CD4-positive, CD25-positive, alpha-beta regulatory T cell (primary cell): Measurements from ENCODE around the gene TAS2R46. TPM values are rescaled to one million over a fixed set of nuclear protein-coding genes. Genes with fewer than 3 reads are reported as not detected.
"Not testable (repeated sequence)": the region's sequence is repeated elsewhere in the genome, so short reads cannot be mapped to it uniquely, and the experiment has no call there.

Experiments
- ATAC-seq, 2 donors: fragments of 150-1000 bp; cut with Tn5 transposase; one replicate each; pipeline ENCODE4 v1.10.0; 2021; ENCODE audit warnings: low read depth in 2 of 2, moderate number of reproducible peaks in 2 of 2, moderate library complexity in 1 of 2
- DNase-seq, 3 donors: peaks; one replicate each; pipeline versions ENCODE4 v3.0.0 to v3.0.0-alpha.2; 2012 to 2022; ENCODE audit warnings: mixed read lengths in 1 of 3
- H3K27ac ChIP-seq: one replicate; pipeline ENCODE4 v1.7.0; 2013; ENCODE audit warnings: mild to moderate bottlenecking, low read length; ENCODE audit not compliant: insufficient read depth, poor library complexity, severe bottlenecking
- H3K27me3 ChIP-seq: one replicate; pipeline ENCODE4 v1.7.0; 2013; ENCODE audit warnings: low read length; ENCODE audit not compliant: control insufficient read depth, insufficient read depth
- H3K36me3 ChIP-seq: one replicate; pipeline ENCODE4 v1.7.0; 2013; ENCODE audit warnings: mild to moderate bottlenecking, low read length, moderate library complexity; ENCODE audit not compliant: control insufficient read depth, insufficient read depth
- H3K4me1 ChIP-seq: 2 replicates; pipeline ENCODE4 v1.7.0; 2013; ENCODE audit warnings: mild to moderate bottlenecking, low read length; ENCODE audit not compliant: insufficient read depth, control insufficient read depth, poor library complexity, severe bottlenecking
- H3K4me3 ChIP-seq: one replicate; pipeline ENCODE4 v1.7.0; 2013; ENCODE audit warnings: low read depth, mild to moderate bottlenecking, low read length, moderate library complexity
- H3K9me3 ChIP-seq, 2 experiments: 1 replicate in 1 of 2; 2 replicates in 1 of 2; pipeline ENCODE4 v1.7.0; 2013; ENCODE audit warnings: low read length in 2 of 2, mild to moderate bottlenecking in 1 of 2, moderate library complexity in 1 of 2; ENCODE audit not compliant: control insufficient read depth in 2 of 2
- H3K27ac Mint-ChIP-seq, 3 donors: one replicate each; pipeline ENCODE4 v1.8.0; 2020 to 2022; ENCODE audit warnings: mild to moderate bottlenecking in 3 of 3, mixed read lengths in 3 of 3, moderate library complexity in 2 of 3
- H3K27me3 Mint-ChIP-seq: one replicate; pipeline ENCODE4 v1.8.0; 2022; ENCODE audit warnings: mild to moderate bottlenecking, mixed read lengths
- H3K36me3 Mint-ChIP-seq: one replicate; pipeline ENCODE4 v1.8.0; 2020; ENCODE audit warnings: mixed read lengths
- H3K4me1 Mint-ChIP-seq, 4 donors: one replicate each; pipeline ENCODE4 v1.8.0; 2020 to 2022; ENCODE audit warnings: mixed read lengths in 4 of 4, mild to moderate bottlenecking in 1 of 4
- H3K4me3 Mint-ChIP-seq, 4 donors: one replicate each; pipeline ENCODE4 v1.8.0; 2020 to 2022; ENCODE audit warnings: mild to moderate bottlenecking in 4 of 4, mixed read lengths in 4 of 4, moderate library complexity in 3 of 4
- H3K9me3 Mint-ChIP-seq, 7 donors: one replicate each; pipeline ENCODE4 v1.8.0; 2020 to 2022; ENCODE audit warnings: mixed read lengths in 7 of 7, mild to moderate bottlenecking in 3 of 7, moderate library complexity in 2 of 7
- polyA plus RNA-seq, 4 donors: library from polyadenylated mRNA; unstranded; fragments of 300-500 nt; fragmentation: Illumina TruSeq; gene quantifications; one replicate each; pipeline ENCODE4 v1.2.3, GENCODE V29; 2021
- total RNA-seq: library from RNA; stranded (reverse); gene quantifications from one replicate; pipeline ENCODE4 v1.2.3, GENCODE V29; 2022

TAS2R46 gene
- total and polyA plus RNA-seq, 5 donors from 2014 or later: 0.26 to 2.8 TPM; not detected in 3

DNA sequence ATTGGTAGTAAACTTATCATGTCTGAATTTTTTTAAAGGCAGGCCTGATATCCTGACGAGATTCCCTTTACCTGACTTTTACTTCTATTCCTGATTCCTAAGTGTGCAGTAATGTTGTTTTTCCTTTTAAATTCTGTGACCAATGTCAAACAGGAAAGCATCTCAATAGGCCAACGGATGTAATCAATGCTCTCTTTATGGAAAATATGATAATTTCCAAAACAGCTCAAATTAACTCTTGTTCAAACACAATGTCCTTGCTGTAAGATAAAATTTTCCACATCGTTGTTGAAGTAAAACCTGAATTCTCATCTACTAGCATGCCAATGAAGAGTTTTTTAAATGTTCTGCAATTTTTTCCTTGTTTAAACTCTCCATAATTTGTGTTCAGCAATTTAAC lies 22.9 kb downstream of the TAS2R46 start:
- peaks cover 0 to 5% (median 3%) of the 10 kb centered on the region in 7 donors for H3K9me3 Mint-ChIP-seq
- H3K27ac ChIP-seq: no peak overlapping the region
- H3K4me3 ChIP-seq: no peak overlapping the region
- no peaks in the 10 kb centered on the region for H3K27me3 ChIP-seq
- H3K27me3 Mint-ChIP-seq: no peaks in the 10 kb centered on the region
- H3K27ac Mint-ChIP-seq: no peak overlapping the region
- H3K4me1 ChIP-seq: no peaks in the 10 kb centered on the region
- H3K36me3 Mint-ChIP-seq: peaks cover 58% of the 10 kb centered on the region
- no peaks in the 10 kb centered on the region for H3K9me3 ChIP-seq
- DNase-seq (no peak), ATAC-seq (no peak)
- peaks cover 15 to 22% (median 18%) of the 10 kb centered on the region in 4 donors for H3K4me1 Mint-ChIP-seq
- no peak overlapping the region for H3K4me3 Mint-ChIP-seq
- H3K36me3 ChIP-seq: peaks cover 3% of the 10 kb centered on the region

DNA sequence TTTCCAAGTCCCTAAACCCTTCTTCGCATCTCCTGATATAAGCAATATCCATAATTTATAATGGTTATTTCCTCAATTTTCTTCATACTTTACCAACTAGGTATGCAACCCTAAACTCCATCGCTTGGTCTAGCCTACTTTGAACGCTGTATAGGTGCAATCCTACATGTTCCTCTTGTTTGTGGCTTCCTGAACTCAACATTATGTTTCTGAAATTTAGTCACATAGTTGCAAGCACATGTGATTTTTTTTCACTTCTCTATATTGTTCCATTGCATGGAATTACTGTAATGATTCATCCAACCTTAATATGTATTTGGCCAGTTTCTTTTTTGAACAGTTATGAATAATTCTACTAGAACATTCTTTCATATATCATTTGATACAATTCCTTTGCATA lies 28.1 kb downstream of the TAS2R46 start:
- H3K4me3 Mint-ChIP-seq, H3K27me3 ChIP-seq: not testable (repeated sequence)

DNA sequence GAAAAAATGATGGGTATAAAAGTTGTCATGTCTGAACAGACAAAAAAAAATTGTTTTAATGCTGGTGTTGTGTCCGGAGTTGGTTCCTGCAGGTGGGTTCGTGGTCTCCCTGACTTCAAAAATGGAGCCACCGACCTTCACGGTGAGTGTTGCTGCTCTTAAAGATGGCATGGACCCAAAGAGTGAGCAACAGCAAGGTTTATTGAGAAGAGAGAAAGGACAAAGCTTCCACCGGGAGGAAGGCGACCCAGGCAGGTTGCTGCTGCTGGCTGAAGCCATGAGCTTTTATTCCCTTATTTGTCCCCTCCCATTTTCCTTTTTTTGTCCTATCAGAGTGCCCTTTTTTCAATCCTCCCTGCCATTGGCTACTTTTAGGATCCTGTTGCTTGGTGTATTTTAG lies 30.8 kb downstream of the TAS2R46 start, which contains the start of gene TAS2R31:
TSS of gene TAS2R31 (minus strand) at position 101 of the 400 bp plus-strand sequence. CDS start at position 29, 72 bp downstream.
- Mint-ChIP-seq H3K9me3 (peaks cover 0 to 1% (median 0%) of the 10 kb centered on the region in 7 donors), H3K27me3 (no peaks in the 10 kb centered on the region), H3K4me1 (peaks cover 0 to 7% (median 5%) of the 10 kb centered on the region in 4 donors), H3K4me3 (no peak within 1 kb of the TSS), H3K27ac (no peak within 1 kb of the TSS), H3K36me3 (peaks cover 52% of the 10 kb centered on the region)
- Histone ChIP-seq H3K27me3 (no peaks in the 10 kb centered on the region), H3K4me1 (no peaks in the 10 kb centered on the region), H3K4me3 (no peak within 1 kb of the TSS), H3K9me3 (no peaks in the 10 kb centered on the region), H3K27ac (no peak within 1 kb of the TSS), H3K36me3 (peaks cover 10% of the 10 kb centered on the region)
- no peak for DNase-seq
- ATAC-seq: no peak

More for the DNA sequence above, 28.1 kb downstream of the TAS2R46 start:
- H3K4me1 Mint-ChIP-seq, H3K27me3 Mint-ChIP-seq, DNase-seq, H3K9me3 Mint-ChIP-seq, H3K9me3 ChIP-seq, ATAC-seq, H3K4me3 ChIP-seq, H3K36me3 ChIP-seq, H3K4me1 ChIP-seq, H3K27ac Mint-ChIP-seq, H3K27ac ChIP-seq: not testable (repeated sequence)
- peaks cover 41% of the 10 kb centered on the region for H3K36me3 Mint-ChIP-seq

GRCh38 chr12:11026118-11026517 lies 36.0 kb downstream of the TAS2R46 start:
- Histone ChIP-seq H3K4me3 (no peak overlapping the region), H3K9me3 (no peaks in the 10 kb centered on the region), H3K4me1 (no peaks in the 10 kb centered on the region), H3K27ac (no peak overlapping the region), H3K27me3 (no peaks in the 10 kb centered on the region), H3K36me3 (peaks cover 10% of the 10 kb centered on the region)
- DNase-seq (no peak), ATAC-seq (no peak)
- peaks cover 4% of the 10 kb centered on the region for H3K27me3 Mint-ChIP-seq
- H3K9me3 Mint-ChIP-seq: peaks cover 0 to 8% (median 2%) of the 10 kb centered on the region in 7 donors
- peaks cover 0 to 16% (median 8%) of the 10 kb centered on the region in 4 donors for H3K4me1 Mint-ChIP-seq
- no peak overlapping the region for H3K4me3 Mint-ChIP-seq
- peaks cover 44% of the 10 kb centered on the region for H3K36me3 Mint-ChIP-seq
- no peak overlapping the region for H3K27ac Mint-ChIP-seq

DNA sequence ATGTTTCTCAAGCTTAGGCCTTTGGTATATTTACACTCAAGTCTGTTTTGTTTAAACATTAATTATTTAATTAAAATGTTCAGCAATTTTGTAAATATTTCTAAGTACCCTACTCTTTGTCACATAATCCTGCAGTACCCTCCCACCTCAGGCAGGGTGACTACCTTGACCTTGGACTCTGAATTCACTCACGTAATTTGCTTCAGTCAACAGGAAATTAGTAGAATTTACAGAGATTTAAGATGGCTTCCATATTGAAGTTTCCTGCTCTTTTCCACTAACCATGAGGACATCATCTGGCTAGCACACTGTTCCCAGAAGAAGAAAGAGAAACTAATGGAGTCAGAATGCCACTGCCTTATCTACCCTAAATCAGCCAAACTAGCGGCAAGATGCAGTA lies 38.7 kb downstream of the TAS2R46 start:
- peaks cover 4 to 17% (median 9%) of the 10 kb centered on the region in 4 donors for H3K4me1 Mint-ChIP-seq
- H3K36me3 ChIP-seq: peaks cover 5% of the 10 kb centered on the region
- H3K9me3 Mint-ChIP-seq: peaks cover 0 to 8% (median 2%) of the 10 kb centered on the region in 7 donors
- ATAC-seq (no peak), DNase-seq (no peak)
- no peak overlapping the region for H3K4me3 ChIP-seq
- no peak overlapping the region for H3K27ac Mint-ChIP-seq
- peaks cover 35% of the 10 kb centered on the region for H3K36me3 Mint-ChIP-seq
- no peaks in the 10 kb centered on the region for H3K4me1 ChIP-seq
- H3K4me3 Mint-ChIP-seq: no peak overlapping the region
- peaks cover 4% of the 10 kb centered on the region for H3K27me3 Mint-ChIP-seq
- no peaks in the 10 kb centered on the region for H3K9me3 ChIP-seq
- no peaks in the 10 kb centered on the region for H3K27me3 ChIP-seq
- no peak overlapping the region for H3K27ac ChIP-seq

DNA sequence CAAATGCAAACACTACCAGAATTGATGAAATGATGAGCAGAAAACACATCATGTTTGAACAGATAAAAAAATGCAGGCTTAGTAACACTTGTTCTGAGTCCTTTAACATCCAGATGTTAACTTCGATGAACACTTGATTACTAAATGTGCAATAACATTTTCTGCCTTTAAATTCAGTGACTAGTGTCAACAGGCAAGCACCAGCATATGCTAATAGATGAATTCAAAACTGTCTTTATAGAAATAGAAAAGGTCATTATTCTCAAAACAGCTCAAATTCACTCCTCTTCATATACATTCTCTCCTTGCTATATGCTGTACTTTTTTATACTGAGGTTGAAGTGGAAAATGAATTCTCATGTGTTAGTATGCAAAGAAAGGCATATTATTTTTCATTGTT lies 39.6 kb downstream of the TAS2R46 start, which contains the start of gene TAS2R19:
TSS of gene TAS2R19 (minus strand) at position 101 of the 400 bp plus-strand sequence. CDS start at position 52, 49 bp downstream.
- Histone ChIP-seq H3K4me1 (no peaks in the 10 kb centered on the region), H3K9me3 (no peaks in the 10 kb centered on the region), H3K27ac (no peak within 1 kb of the TSS), H3K27me3 (no peaks in the 10 kb centered on the region), H3K36me3 (peaks cover 2% of the 10 kb centered on the region), H3K4me3 (no peak within 1 kb of the TSS)
- DNase-seq (no peak), ATAC-seq (no peak)
- Mint-ChIP-seq H3K4me3 (no peak within 1 kb of the TSS), H3K36me3 (peaks cover 30% of the 10 kb centered on the region), H3K27me3 (peaks cover 4% of the 10 kb centered on the region), H3K9me3 (peaks cover 0 to 8% (median 2%) of the 10 kb centered on the region in 7 donors), H3K27ac (no peak within 1 kb of the TSS), H3K4me1 (peaks cover 4 to 17% (median 9%) of the 10 kb centered on the region in 4 donors)

DNA sequence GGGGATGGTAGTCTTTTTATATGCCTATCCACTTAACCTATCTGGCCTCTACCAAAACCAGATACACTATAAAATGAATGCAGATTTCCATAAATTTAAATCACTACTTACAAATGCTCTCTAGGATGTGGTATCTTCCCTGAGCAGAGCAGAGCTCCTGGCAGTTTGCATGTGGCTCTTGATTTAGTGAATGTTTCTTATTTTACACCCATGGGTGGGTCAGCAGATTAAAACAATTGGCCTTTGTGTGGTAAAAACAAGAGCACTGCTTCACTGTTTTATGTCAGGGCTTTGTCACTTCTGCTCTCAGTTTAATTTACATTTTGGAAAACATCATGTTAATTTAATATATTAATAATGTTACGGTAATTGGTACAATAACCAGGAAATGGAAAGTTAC lies 45.2 kb downstream of the TAS2R46 start:
- no peaks in the 10 kb centered on the region for H3K27me3 Mint-ChIP-seq

GRCh38 chr12:11015775-11016430 lies 46.2 kb downstream of the TAS2R46 start:
- Mint-ChIP-seq H3K9me3 (peaks cover 0 to 1% (median 0%) of the 10 kb centered on the region in 7 donors), H3K36me3 (peaks cover 21% of the 10 kb centered on the region)
- H3K36me3 ChIP-seq: peaks cover 3% of the 10 kb centered on the region

More for the DNA sequence above, 45.2 kb downstream of the TAS2R46 start:
- Mint-ChIP-seq H3K9me3 (peaks cover 0 to 1% (median 0%) of the 10 kb centered on the region in 7 donors), H3K27ac (no peak overlapping the region), H3K4me3 (no peak overlapping the region), H3K36me3 (peaks cover 23% of the 10 kb centered on the region), H3K4me1 (peaks cover 4 to 16% (median 11%) of the 10 kb centered on the region in 4 donors)
- Histone ChIP-seq H3K4me1 (no peaks in the 10 kb centered on the region), H3K27ac (no peak overlapping the region), H3K9me3 (no peaks in the 10 kb centered on the region), H3K4me3 (no peak overlapping the region), H3K27me3 (no peaks in the 10 kb centered on the region), H3K36me3 (peaks cover 3% of the 10 kb centered on the region)
- DNase-seq (no peak), ATAC-seq (no peak)

More at GRCh38 chr12:11015775-11016430, 46.2 kb downstream of the TAS2R46 start:
- H3K9me3 ChIP-seq: no peaks in the 10 kb centered on the region
- H3K4me3 Mint-ChIP-seq: no peak overlapping the region
- H3K27me3 ChIP-seq: no peaks in the 10 kb centered on the region
- H3K4me1 ChIP-seq: no peaks in the 10 kb centered on the region
- no peak for ATAC-seq
- no peak overlapping the region for H3K27ac ChIP-seq
- DNase-seq: no peak
- H3K4me3 ChIP-seq: no peak overlapping the region
- no peaks in the 10 kb centered on the region for H3K27me3 Mint-ChIP-seq
- no peak overlapping the region for H3K27ac Mint-ChIP-seq
- peaks cover 4 to 15% (median 8%) of the 10 kb centered on the region in 4 donors for H3K4me1 Mint-ChIP-seq
